Prostate gland (tissue), 2 donors: Measurements from ENCODE around the gene C2CD4B. TPM values are rescaled to one million over a fixed set of nuclear protein-coding genes. Genes with fewer than 3 reads are reported as not detected.

Source experiments
- DNase-seq: peaks from one replicate; pipeline ENCODE4 v3.0.0-alpha.2; 2019; ENCODE audit warnings: low spot score
- H3K27ac ChIP-seq, 2 donors: fragments of 200-600 bp; sonication (generic); 2 replicates each; pipeline ENCODE4 v1.5.1; 2017 to 2019
- H3K27me3 ChIP-seq: fragments of 200-600 bp; sonication (generic); replicated peaks from 2 replicates; pipeline ENCODE4 v1.5.1; 2019; ENCODE audit not compliant: insufficient read depth
- H3K36me3 ChIP-seq, 2 donors: fragments of 200-600 bp; sonication (generic); 1 replicate in 1 of 2; 2 replicates in 1 of 2; pipeline versions ENCODE4 v1.5.1 to v1.8.1; 2017 to 2019
- H3K4me1 ChIP-seq: fragments of 200-600 bp; sonication (generic); replicated peaks from 2 replicates; pipeline ENCODE4 v1.5.1; 2019
- H3K4me3 ChIP-seq, 2 donors: fragments of 200-600 bp; sonication (generic); 2 replicates each; pipeline ENCODE4 v1.5.1; 2017 to 2019
- H3K9me3 ChIP-seq: fragments of 200-600 bp; sonication (generic); 2 replicates; pipeline ENCODE4 v1.5.1; 2017
- POLR2A ChIP-seq: fragments of 450-650 bp; IDR thresholded peaks from one replicate; pipeline ENCODE4 v1.6.1; 2016; ENCODE audit warnings: antibody characterized with exemption, mild to moderate bottlenecking
- POLR2AphosphoS5 ChIP-seq: sonication (generic); formaldehyde crosslinking; IDR thresholded peaks from one replicate; pipeline ENCODE4 v1.6.1; 2017; ENCODE audit warnings: antibody characterized with exemption
- WGBS: methylation state at CpG from one replicate; pipeline ENCODE4 v1.1.5; 2018; 5-methylcytosine and 5-hydroxymethylcytosine counted together
- intact Hi-C: fragments of 100-400 bp; cut with DNase I; formaldehyde crosslinking; loops from one replicate; pipeline ENCODE4 v1.14.2; 2022
- total RNA-seq, 2 donors: library from RNA; depleted of rRNA; stranded (reverse); fragments of >200 nt; gene quantifications; one replicate each; pipeline ENCODE4 v1.1.0, GENCODE V29; 2016
- TF ChIP-seq, protein P1 (sequence below), 4 experiments: fragments of 200-600 bp in 2 of 4; fragments of 450-650 bp in 2 of 4; sonication (generic) in 2 of 4; IDR thresholded peaks; 1 replicate in 3 of 4; 2 replicates in 1 of 4; pipeline ENCODE4 v1.5.1; 2016 to 2019; ENCODE audit warnings: antibody characterized with exemption in 4 of 4, mild to moderate bottlenecking in 2 of 4, moderate library complexity in 2 of 4

C2CD4B gene
- total RNA-seq, 2 donors from 2014 or later = 1.2 to 3.2 TPM

DNA sequence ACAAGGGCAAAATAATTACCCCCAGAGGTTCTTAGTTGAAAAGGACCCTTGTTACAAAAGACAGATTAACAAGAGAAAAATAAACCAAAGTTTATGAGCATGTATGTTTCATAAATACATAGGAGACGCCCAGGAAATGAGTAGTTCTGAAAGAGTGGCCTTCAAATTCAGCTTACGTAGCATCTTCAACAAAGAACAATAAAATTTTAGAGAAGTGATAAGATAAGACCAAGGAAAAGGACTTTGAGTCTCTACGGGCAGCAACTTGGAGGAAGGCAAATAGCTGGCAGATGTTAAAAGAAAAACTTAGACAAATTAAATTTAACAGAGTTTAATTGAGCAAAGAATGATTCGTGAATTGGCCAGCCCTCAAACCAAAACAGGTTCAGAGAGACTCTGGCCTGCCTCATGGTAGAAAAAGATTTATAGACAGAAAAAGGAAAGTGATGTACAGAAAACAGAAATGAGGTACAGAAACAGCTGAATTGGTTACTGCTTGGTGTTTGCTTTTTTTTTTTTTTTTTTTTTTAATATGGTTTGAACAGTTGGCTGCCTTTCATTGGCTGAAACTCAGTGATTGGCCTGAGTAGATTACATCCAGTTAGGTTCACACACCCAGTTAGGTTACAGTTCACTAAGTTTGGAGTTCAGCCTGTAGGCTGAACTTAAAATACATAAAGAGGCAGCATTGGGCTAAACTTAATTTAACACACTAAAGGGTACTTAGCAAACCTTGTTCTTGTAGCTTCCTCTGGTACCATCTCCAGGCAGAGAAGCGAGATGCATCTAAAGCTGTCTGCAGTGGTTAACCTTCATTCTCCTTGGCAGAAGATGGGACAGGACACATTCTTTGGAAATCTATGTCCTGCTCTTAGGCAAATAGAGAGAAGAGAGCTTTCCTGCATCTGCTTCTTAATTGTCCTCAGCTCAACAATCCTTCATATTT lies 23.2 kb downstream of the C2CD4B start:
- Histone ChIP-seq H3K27ac (no peak overlapping the region), H3K27me3 (no peaks in the 10 kb centered on the region), H3K4me3 (no peak overlapping the region), H3K4me1 (peaks cover 4% of the 10 kb centered on the region), H3K36me3 (no peaks in the 10 kb centered on the region), H3K9me3 (no peaks in the 10 kb centered on the region)
- DNase-seq = peak; percentile 42
- intact Hi-C loops = no loop called here
- peak; percentile 72 for TF ChIP-seq POLR2AphosphoS5
- TF ChIP-seq, protein P1, sequence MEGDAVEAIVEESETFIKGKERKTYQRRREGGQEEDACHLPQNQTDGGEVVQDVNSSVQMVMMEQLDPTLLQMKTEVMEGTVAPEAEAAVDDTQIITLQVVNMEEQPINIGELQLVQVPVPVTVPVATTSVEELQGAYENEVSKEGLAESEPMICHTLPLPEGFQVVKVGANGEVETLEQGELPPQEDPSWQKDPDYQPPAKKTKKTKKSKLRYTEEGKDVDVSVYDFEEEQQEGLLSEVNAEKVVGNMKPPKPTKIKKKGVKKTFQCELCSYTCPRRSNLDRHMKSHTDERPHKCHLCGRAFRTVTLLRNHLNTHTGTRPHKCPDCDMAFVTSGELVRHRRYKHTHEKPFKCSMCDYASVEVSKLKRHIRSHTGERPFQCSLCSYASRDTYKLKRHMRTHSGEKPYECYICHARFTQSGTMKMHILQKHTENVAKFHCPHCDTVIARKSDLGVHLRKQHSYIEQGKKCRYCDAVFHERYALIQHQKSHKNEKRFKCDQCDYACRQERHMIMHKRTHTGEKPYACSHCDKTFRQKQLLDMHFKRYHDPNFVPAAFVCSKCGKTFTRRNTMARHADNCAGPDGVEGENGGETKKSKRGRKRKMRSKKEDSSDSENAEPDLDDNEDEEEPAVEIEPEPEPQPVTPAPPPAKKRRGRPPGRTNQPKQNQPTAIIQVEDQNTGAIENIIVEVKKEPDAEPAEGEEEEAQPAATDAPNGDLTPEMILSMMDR (IDR thresholded peaks at IDR 0.05) = no peak
- WGBS = 23% methylated on average over 5 of the region's 5 CpGs

DNA sequence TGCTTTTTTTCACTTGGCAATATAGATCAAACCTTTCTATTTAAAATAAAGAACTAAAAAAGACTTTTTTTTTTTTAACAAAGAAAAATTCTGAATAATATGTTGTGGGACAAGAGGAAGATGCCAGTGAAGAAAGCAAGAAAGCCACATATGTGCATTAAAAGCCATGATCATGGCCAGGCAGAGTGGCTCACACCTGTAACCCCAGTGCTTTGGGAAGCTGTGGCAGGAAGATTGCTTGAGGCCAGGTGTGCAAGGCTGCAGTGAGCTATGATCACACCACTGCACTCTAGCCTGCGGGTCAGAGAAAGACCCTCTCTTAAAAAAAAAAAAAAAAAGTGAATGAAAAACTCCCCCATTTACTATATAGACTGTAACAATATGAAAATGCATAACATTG lies 23.9 kb downstream of the C2CD4B start:
- no peak overlapping the region for H3K4me3 ChIP-seq
- WGBS = 43% methylated on average over 1 of the region's 1 CpG
- H3K4me1 ChIP-seq = peaks cover 4% of the 10 kb centered on the region
- H3K27me3 ChIP-seq = no peaks in the 10 kb centered on the region
- no peaks in the 10 kb centered on the region for H3K9me3 ChIP-seq
- TF ChIP-seq POLR2AphosphoS5 (no peak), POLR2A (no peak)
- TF ChIP-seq, protein P1 (IDR thresholded peaks at IDR 0.05) = no peak
- no peak for DNase-seq
- no peak overlapping the region for H3K27ac ChIP-seq
- H3K36me3 ChIP-seq = no peaks in the 10 kb centered on the region
- intact Hi-C loops = no loop called here

DNA sequence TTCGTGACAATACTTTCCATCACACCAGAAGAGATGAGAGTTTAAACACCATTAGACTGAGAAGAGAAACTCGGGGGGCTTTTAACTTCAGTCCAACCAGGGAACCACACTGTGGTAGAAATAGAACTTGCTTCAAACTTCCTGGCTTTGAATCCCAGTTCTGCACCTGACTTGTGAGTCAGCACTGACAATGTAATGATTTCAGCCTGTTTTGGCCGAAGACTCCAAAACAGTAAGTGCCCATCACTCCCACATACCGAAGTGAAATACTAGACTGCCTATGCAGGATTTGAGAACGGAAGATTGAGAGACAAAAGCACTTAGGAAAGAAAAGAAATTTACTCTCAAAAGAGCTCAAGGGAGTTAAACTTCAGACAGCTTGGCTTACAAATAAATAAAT lies 27.0 kb downstream of the C2CD4B start:
- intact Hi-C loops = no loop called here
- no peak for DNase-seq
- no peaks in the 10 kb centered on the region for H3K9me3 ChIP-seq
- no peaks in the 10 kb centered on the region for H3K36me3 ChIP-seq
- TF ChIP-seq POLR2AphosphoS5 = no peak
- TF ChIP-seq, protein P1 (IDR thresholded peaks at IDR 0.05) = no peak
- no peak for TF ChIP-seq POLR2A
- H3K4me1 ChIP-seq = peaks cover 4% of the 10 kb centered on the region
- WGBS = 66% methylated on average over 5 of the region's 5 CpGs
- H3K27me3 ChIP-seq = no peaks in the 10 kb centered on the region
- H3K4me3 ChIP-seq = no peak overlapping the region
- no peak overlapping the region for H3K27ac ChIP-seq

DNA sequence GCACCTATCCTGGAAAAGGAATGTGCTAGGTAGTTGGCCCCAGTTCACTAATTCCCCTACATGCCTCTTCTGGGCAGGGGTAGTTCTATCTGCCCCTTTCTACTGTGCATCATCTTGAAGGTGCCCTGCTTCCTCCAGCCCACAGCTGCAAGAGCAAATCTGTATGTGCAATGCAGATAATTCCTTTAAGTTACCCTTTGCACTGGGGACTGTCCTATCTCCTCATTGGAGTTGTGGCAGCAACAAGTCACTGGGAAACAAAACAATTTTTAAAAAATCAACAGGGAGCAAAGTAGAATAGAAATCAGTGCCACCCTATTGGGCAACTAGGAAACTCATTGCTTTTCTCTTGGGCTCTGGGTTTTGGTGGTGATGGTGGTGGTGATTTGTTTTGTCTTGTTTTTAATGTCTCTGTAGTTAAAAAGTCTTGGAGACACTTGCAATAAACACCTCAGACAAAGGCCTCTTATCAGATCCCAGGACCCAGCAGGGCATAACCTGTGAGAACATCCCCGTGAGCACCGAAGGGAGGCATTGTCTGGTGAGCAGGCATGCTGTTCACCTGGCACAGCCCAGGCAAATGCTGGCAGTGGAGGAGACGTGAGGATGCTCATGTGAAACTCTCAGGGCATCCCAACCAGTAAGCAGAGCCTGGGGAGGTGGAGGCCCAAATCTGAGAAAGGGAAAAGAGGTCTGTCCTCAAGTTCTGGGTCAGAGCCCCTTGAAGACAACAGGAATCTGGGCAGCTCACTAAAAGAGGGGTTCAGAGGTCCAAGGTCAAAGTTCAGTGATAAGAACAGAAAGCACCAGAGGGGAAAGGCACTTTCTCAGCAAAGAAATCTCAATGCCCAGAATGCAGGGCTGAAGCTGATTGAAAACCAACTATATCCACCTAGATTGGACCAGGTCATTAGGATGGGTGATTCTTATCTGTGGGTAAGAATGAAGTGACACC lies 27.9 kb downstream of the C2CD4B start:
- H3K4me3 ChIP-seq = no peak overlapping the region
- no peak for DNase-seq
- intact Hi-C loops = no loop called here
- no peaks in the 10 kb centered on the region for H3K9me3 ChIP-seq
- TF ChIP-seq POLR2A (no peak), POLR2AphosphoS5 (no peak)
- TF ChIP-seq, protein P1 (IDR thresholded peaks at IDR 0.05) = no peak
- WGBS = 23% methylated on average over 3 of the region's 3 CpGs
- no peak overlapping the region for H3K27ac ChIP-seq
- peaks cover under 1% of the 10 kb centered on the region for H3K4me1 ChIP-seq
- H3K36me3 ChIP-seq = no peaks in the 10 kb centered on the region
- no peaks in the 10 kb centered on the region for H3K27me3 ChIP-seq
